NB4 (cell line): ENCODE results near the gene MARK2.

ENCODE experiments used
- DNase-seq: peaks from one replicate; pipeline ENCODE4 v3.0.0; 2010; ENCODE audit warnings: low read depth
- H3K4me3 ChIP-seq: one replicate; pipeline ENCODE4 v1.5.1; 2011; ENCODE audit warnings: mild to moderate bottlenecking, low read depth, low read length, moderate library complexity
- CTCF ChIP-seq: IDR thresholded peaks from one replicate; pipeline ENCODE4 v1.5.1; 2012; ENCODE audit warnings: low read depth, low read length
- MAX ChIP-seq: IDR thresholded peaks from 2 replicates; pipeline ENCODE4 v1.6.1; 2011; ENCODE audit warnings: low read depth, low read length
- MYC ChIP-seq: IDR thresholded peaks from 2 replicates; pipeline ENCODE4 v1.6.1; 2011; ENCODE audit warnings: low read depth, low read length
- POLR2A ChIP-seq: IDR thresholded peaks from 2 replicates; pipeline ENCODE4 v1.6.1; 2011; ENCODE audit warnings: mild to moderate bottlenecking; ENCODE audit not compliant: insufficient read length; ENCODE audit errors: extremely low read depth

Gene MARK2

GRCh38 chr11:63914896-63915691 is 76.2 kb downstream of the MARK2 start:
- H3K4me3 ChIP-seq, result no peak overlapping the region
- TF ChIP-seq POLR2A, result no peak

GRCh38 chr11:63915961-63916836 is 77.3 kb downstream of the MARK2 start:
- TF ChIP-seq CTCF (peak; percentile 71), POLR2A (no peak)
- peak overlapping the region; percentile 40 for H3K4me3 ChIP-seq
- peak; percentile 79 for DNase-seq

More at GRCh38 chr11:63914896-63915691, 76.2 kb downstream of the MARK2 start:
- DNase-seq, result peak; percentile 77

- TF ChIP-seq CTCF, result no peak
- TF ChIP-seq MAX, result peak; percentile 53
- peak; percentile 13 for TF ChIP-seq POLR2A
- peak; percentile 71 for TF ChIP-seq MYC
- peak; percentile 94 for DNase-seq
- peak within 1 kb of the TSS; percentile 54 for H3K4me3 ChIP-seq
These were observed 78.2 kb downstream of the MARK2 start, which contains the start of gene RCOR2 for GRCh38 chr11:63916837-63917691. TSS of gene RCOR2 (minus strand) at chr11:63917164. CDS start at chr11:63916456, 708 bp downstream.

- H3K4me3 ChIP-seq, result peak overlapping the region; percentile 54
- peak; percentile 83 for DNase-seq
- TF ChIP-seq CTCF, result no peak
- peak; percentile 10 for TF ChIP-seq POLR2A
These were observed 79.0 kb downstream of the MARK2 start for GRCh38 chr11:63917692-63918506.

- DNase-seq, result peak; percentile 68
- H3K4me3 ChIP-seq, result peak overlapping the region; percentile 25
These were observed 79.7 kb downstream of the MARK2 start for GRCh38 chr11:63918507-63919191.

More at GRCh38 chr11:63918507-63919191, 79.7 kb downstream of the MARK2 start:
- no peak for TF ChIP-seq MYC
- 0 out of 2 replicates have a peak, but pooled peaks have one; percentile 23 for TF ChIP-seq MAX
